ENCODE data around the gene L3MBTL3. TPM values are rescaled to one million over a fixed set of nuclear protein-coding genes. Genes with fewer than 3 reads are reported as not detected.

L3MBTL3 gene
- 41.2 TPM for total RNA-seq

GRCh38 chr6:130018292-130018743 lies at the start of gene L3MBTL3:
Gene L3MBTL3 (plus strand): TSS chr6:130018581. CDS start chr6:130042700, 24,119 bp downstream.
- no peaks in the 10 kb centered on the region for H3K27me3 ChIP-seq (ENCODE audit: insufficient read depth, low read length)
- peak within 1 kb of the TSS; percentile 89 for H3K4me3 ChIP-seq (ENCODE audit: low read length)
- no peaks in the 10 kb centered on the region for H3K9me3 ChIP-seq (ENCODE audit: low read depth, low read length)
- H3K4me1 ChIP-seq (ENCODE audit: insufficient read depth, low read length) = peaks cover 12% of the 10 kb centered on the region

GRCh38 chr6:129969064-129969463 lies 49.3 kb upstream of the L3MBTL3 start:
- Histone ChIP-seq H3K4me1 (ENCODE audit: insufficient read depth, low read length) (no peaks in the 10 kb centered on the region), H3K27me3 (ENCODE audit: insufficient read depth, low read length) (no peaks in the 10 kb centered on the region), H3K9me3 (ENCODE audit: low read depth, low read length) (no peaks in the 10 kb centered on the region), H3K4me3 (ENCODE audit: low read length) (no peak overlapping the region)

- no peaks in the 10 kb centered on the region for H3K27me3 ChIP-seq (ENCODE audit: insufficient read depth, low read length)
- peaks cover 15% of the 10 kb centered on the region for H3K9me3 ChIP-seq (ENCODE audit: low read depth, low read length)
- H3K4me3 ChIP-seq (ENCODE audit: low read length) = no peak overlapping the region
- no peaks in the 10 kb centered on the region for H3K4me1 ChIP-seq (ENCODE audit: insufficient read depth, low read length)
Measured at GRCh38 chr6:129976110-129976509, 42.3 kb upstream of the L3MBTL3 start.

DNA sequence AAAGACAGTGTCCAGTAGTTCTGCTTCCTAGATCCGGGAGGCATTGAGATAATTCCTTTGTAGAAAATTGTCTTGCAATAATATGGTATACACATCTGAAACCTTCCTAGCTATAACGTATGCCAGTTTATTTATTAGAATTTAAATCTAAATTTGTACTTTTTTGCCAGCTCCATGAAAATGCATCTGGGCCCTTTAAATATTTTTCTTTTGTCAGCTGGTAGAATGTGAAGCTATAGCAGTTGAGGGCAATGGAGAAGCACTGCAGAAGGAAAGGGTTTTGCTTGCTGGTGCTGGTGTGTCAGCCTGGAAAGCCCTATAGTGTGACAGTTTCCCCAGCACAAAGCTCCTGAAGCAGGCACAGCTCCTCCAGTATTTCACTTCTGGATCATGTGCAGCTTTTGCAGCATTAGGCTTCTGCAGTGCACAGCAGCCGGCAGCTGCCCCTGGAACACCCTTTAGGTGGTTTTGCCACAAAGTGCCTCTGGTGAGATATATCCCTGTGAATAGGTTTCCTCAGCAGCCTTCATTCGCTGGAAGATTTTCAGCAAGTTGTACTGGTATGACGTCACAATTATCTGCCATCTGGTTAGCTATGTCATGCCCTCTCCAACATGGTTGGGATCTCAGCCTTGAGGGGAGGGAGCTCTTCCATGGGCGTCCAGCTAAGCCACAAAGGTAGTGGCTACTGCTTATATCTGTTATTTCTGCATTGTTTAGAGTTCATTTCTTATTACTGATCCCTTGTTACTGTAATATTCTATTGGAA lies 40.0 kb upstream of the L3MBTL3 start:
- H3K4me3 ChIP-seq (ENCODE audit: low read length) = no peak overlapping the region
- H3K9me3 ChIP-seq (ENCODE audit: low read depth, low read length) = peaks cover 15% of the 10 kb centered on the region
- H3K27me3 ChIP-seq (ENCODE audit: insufficient read depth, low read length) = no peaks in the 10 kb centered on the region
- no peaks in the 10 kb centered on the region for H3K4me1 ChIP-seq (ENCODE audit: insufficient read depth, low read length)

- Histone ChIP-seq H3K4me1 (ENCODE audit: insufficient read depth, low read length) (no peaks in the 10 kb centered on the region), H3K27me3 (ENCODE audit: insufficient read depth, low read length) (no peaks in the 10 kb centered on the region), H3K4me3 (ENCODE audit: low read length) (no peak overlapping the region)
Measured at GRCh38 chr6:129980821-129981220, 37.6 kb upstream of the L3MBTL3 start.

GRCh38 chr6:129981598-129981997 lies 36.8 kb upstream of the L3MBTL3 start:
- Histone ChIP-seq H3K4me3 (ENCODE audit: low read length) (no peak overlapping the region), H3K9me3 (ENCODE audit: low read depth, low read length) (peaks cover 15% of the 10 kb centered on the region), H3K27me3 (ENCODE audit: insufficient read depth, low read length) (no peaks in the 10 kb centered on the region), H3K4me1 (ENCODE audit: insufficient read depth, low read length) (no peaks in the 10 kb centered on the region)

More at GRCh38 chr6:129980821-129981220, 37.6 kb upstream of the L3MBTL3 start:
- H3K9me3 ChIP-seq (ENCODE audit: low read depth, low read length) = peaks cover 15% of the 10 kb centered on the region

- no peaks in the 10 kb centered on the region for H3K9me3 ChIP-seq (ENCODE audit: low read depth, low read length)
- no peaks in the 10 kb centered on the region for H3K27me3 ChIP-seq (ENCODE audit: insufficient read depth, low read length)
- no peak overlapping the region for H3K4me3 ChIP-seq (ENCODE audit: low read length)
- no peaks in the 10 kb centered on the region for H3K4me1 ChIP-seq (ENCODE audit: insufficient read depth, low read length)
Measured at GRCh38 chr6:129989396-129989795, 29.0 kb upstream of the L3MBTL3 start.

- H3K4me1 ChIP-seq (ENCODE audit: insufficient read depth, low read length) = no peaks in the 10 kb centered on the region
- no peaks in the 10 kb centered on the region for H3K27me3 ChIP-seq (ENCODE audit: insufficient read depth, low read length)
- no peak overlapping the region for H3K4me3 ChIP-seq (ENCODE audit: low read length)
- H3K9me3 ChIP-seq (ENCODE audit: low read depth, low read length) = no peaks in the 10 kb centered on the region
Measured at GRCh38 chr6:129992881-129993280, 25.5 kb upstream of the L3MBTL3 start.

- H3K4me1 ChIP-seq (ENCODE audit: insufficient read depth, low read length) = no peaks in the 10 kb centered on the region
- no peaks in the 10 kb centered on the region for H3K9me3 ChIP-seq (ENCODE audit: low read depth, low read length)
- no peak overlapping the region for H3K4me3 ChIP-seq (ENCODE audit: low read length)
- no peaks in the 10 kb centered on the region for H3K27me3 ChIP-seq (ENCODE audit: insufficient read depth, low read length)
Measured at GRCh38 chr6:129994410-129994809, 24.0 kb upstream of the L3MBTL3 start.

DNA sequence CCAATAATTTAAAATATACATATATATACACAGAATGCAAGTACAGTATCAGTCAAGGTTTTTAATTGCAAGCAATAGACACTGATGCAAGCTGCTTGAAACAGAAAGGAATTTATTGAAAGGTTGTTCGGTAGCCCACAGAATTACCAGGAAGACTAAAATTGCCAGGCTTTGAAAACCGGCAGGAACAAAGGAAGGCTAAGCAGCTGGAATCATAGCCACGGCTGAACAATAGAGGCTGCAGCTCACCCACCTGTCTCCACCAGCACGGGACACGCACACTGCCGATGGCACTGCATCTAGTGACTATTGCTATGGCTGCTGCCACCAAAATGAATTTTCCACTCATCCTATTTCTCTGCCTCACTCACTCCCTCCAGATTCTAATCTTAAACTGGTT lies 22.0 kb upstream of the L3MBTL3 start:
- H3K27me3 ChIP-seq (ENCODE audit: insufficient read depth, low read length) = peaks cover 5% of the 10 kb centered on the region
- H3K4me3 ChIP-seq (ENCODE audit: low read length) = no peak overlapping the region
- no peaks in the 10 kb centered on the region for H3K4me1 ChIP-seq (ENCODE audit: insufficient read depth, low read length)
- H3K9me3 ChIP-seq (ENCODE audit: low read depth, low read length) = no peaks in the 10 kb centered on the region

DNA sequence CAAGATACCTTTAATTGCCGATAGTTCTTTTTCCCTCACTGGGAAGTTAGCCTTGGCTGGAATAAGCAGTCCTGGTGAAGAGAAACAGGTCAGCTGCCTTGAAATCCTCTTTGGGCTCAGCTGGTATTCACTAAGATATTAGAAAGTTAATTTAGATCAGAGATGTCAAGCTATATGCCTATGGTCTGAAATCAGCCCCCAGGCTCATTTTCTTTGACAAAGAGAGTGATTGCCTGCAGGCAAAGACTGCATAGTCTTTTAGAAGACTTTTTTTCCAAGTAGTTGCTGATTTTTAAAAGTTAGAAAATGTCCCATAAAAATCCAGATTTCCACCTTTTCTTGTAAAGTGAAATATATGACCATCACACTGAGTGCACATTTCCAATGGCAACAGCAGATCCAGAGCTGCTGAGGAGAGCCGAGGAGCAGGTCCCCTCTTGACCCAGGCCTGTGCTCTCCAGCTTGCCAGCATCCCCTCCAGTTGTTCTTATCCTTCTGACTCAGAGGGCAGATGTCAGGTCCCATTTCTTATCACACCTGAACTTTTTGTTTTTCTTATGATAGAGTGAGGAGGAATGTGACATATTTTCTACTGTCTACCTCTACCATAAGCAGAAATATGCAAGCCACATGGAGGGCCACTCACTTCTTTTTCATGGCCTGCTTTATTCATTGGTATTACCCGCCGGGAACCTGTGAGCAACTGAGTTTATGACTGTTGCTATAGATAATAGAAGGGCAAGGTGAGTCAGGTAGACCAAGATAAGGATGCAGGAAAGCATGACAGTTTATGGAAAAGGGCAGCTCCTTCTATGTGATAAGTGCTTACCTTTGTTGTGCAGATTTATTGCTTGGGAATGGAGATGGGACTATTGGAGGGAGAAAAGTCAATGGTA lies 17.6 kb upstream of the L3MBTL3 start:
- no peaks in the 10 kb centered on the region for H3K9me3 ChIP-seq (ENCODE audit: low read depth, low read length)
- H3K4me1 ChIP-seq (ENCODE audit: insufficient read depth, low read length) = no peaks in the 10 kb centered on the region
- no peak overlapping the region for H3K4me3 ChIP-seq (ENCODE audit: low read length)
- H3K27me3 ChIP-seq (ENCODE audit: insufficient read depth, low read length) = peaks cover 5% of the 10 kb centered on the region

- Histone ChIP-seq H3K9me3 (ENCODE audit: low read depth, low read length) (no peaks in the 10 kb centered on the region), H3K4me3 (ENCODE audit: low read length) (no peak overlapping the region), H3K4me1 (ENCODE audit: insufficient read depth, low read length) (no peaks in the 10 kb centered on the region), H3K27me3 (ENCODE audit: insufficient read depth, low read length) (no peaks in the 10 kb centered on the region)
Measured at GRCh38 chr6:130008236-130008873, 10.0 kb upstream of the L3MBTL3 start.

GRCh38 chr6:130009146-130009545 lies 9.2 kb upstream of the L3MBTL3 start:
- Histone ChIP-seq H3K27me3 (ENCODE audit: insufficient read depth, low read length) (no peaks in the 10 kb centered on the region), H3K4me1 (ENCODE audit: insufficient read depth, low read length) (no peaks in the 10 kb centered on the region), H3K9me3 (ENCODE audit: low read depth, low read length) (no peaks in the 10 kb centered on the region), H3K4me3 (ENCODE audit: low read length) (no peak overlapping the region)

GRCh38 chr6:130010387-130010786 lies 8.0 kb upstream of the L3MBTL3 start:
- Histone ChIP-seq H3K4me1 (ENCODE audit: insufficient read depth, low read length) (no peaks in the 10 kb centered on the region), H3K4me3 (ENCODE audit: low read length) (no peak overlapping the region), H3K9me3 (ENCODE audit: low read depth, low read length) (no peaks in the 10 kb centered on the region), H3K27me3 (ENCODE audit: insufficient read depth, low read length) (no peaks in the 10 kb centered on the region)

DNA sequence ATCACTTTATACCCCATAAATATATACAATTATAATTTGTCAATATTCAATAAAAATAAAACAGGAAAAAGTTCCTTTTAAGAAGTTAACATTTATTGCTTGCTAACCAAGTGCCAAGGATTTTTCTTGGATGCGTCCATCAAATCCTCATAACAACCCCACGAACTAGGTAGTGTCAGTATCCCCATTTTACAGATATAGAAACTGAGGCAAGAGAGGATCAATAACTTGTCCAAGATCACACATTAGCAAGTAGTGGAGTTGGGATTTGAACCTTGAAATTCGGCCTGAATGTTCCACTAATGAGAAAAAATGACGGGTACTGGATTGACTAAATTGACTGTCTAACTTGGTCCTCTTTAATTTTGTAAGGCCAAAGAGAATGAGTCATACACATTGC lies 5.7 kb upstream of the L3MBTL3 start:
- H3K27me3 ChIP-seq (ENCODE audit: insufficient read depth, low read length) = no peaks in the 10 kb centered on the region

More for the DNA sequence above, 5.7 kb upstream of the L3MBTL3 start:
- Histone ChIP-seq H3K4me1 (ENCODE audit: insufficient read depth, low read length) (peaks cover under 1% of the 10 kb centered on the region), H3K4me3 (ENCODE audit: low read length) (no peak overlapping the region), H3K9me3 (ENCODE audit: low read depth, low read length) (no peaks in the 10 kb centered on the region)

All from mononuclear cell (primary cell).